ENCODE data around the gene NHLH1.
A peak's percentile ranks its signal among the peaks of the same experiment; 100 is the strongest.

- TF ChIP-seq POLR2A (IDR thresholded peaks at IDR 0.05) (peak; percentile 41 to 95 (median 90)), CTCF (IDR thresholded peaks at IDR 0.05) (peak in 2 of 6 experiments; percentile 3 to 9), POLR2AphosphoS5 (IDR thresholded peaks at IDR 0.05) (peak; percentile 96 to 98)
Observed at GRCh38 chr1:160342953-160343869, 23.7 kb upstream of the NHLH1 start, which contains the start of the genes COPA and NCSTN.
